CD14-positive monocyte (primary cell): ENCODE measurements around the gene CNTNAP2. TPM values are rescaled to one million over a fixed set of nuclear protein-coding genes. Genes with fewer than 3 reads are reported as not detected.
A peak's percentile ranks its signal among the peaks of the same experiment; 100 is the strongest.

ENCODE experiments used
- DNase-seq, 3 donors: peaks; one replicate each; pipeline ENCODE4 v3.0.0-alpha.2; 2011 to 2022
- H2AFZ ChIP-seq: 2 replicates; pipeline ENCODE4 v1.6.0; 2012; ENCODE audit warnings: mild to moderate bottlenecking, low read depth, low read length, inconsistent platforms; ENCODE audit not compliant: insufficient read depth, poor library complexity, severe bottlenecking
- H3K27ac ChIP-seq, 2 donors: 1 replicate in 1 of 2; 2 replicates in 1 of 2; pipeline ENCODE4 v1.5.1; 2012 to 2013; ENCODE audit warnings: low read length in 2 of 2, control low read depth in 1 of 2, inconsistent platforms in 1 of 2, low read depth in 1 of 2, mild to moderate bottlenecking in 1 of 2
- H3K27me3 ChIP-seq, 2 donors: one replicate each; pipeline versions ENCODE4 v1.6.0 to v1.6.1; 2011 to 2013; ENCODE audit warnings: low read length in 2 of 2; ENCODE audit not compliant: control insufficient read depth in 2 of 2, insufficient read depth in 2 of 2
- H3K36me3 ChIP-seq, 2 donors: replicated peaks in 1 of 2; 1 replicate in 1 of 2; 2 replicates in 1 of 2; pipeline versions ENCODE4 v1.5.1 to v1.6.1; 2012 to 2013; ENCODE audit warnings: low read length in 2 of 2, control low read depth in 1 of 2, inconsistent platforms in 1 of 2, mild to moderate bottlenecking in 1 of 2; ENCODE audit not compliant: insufficient read depth in 2 of 2, control insufficient read depth in 1 of 2
- H3K4me1 ChIP-seq, 2 donors: 1 replicate in 1 of 2; 2 replicates in 1 of 2; pipeline versions ENCODE4 v1.5.1 to v1.6.1; 2012 to 2013; ENCODE audit warnings: low read length in 2 of 2, control low read depth in 1 of 2, inconsistent platforms in 1 of 2, mild to moderate bottlenecking in 1 of 2, moderate library complexity in 1 of 2; ENCODE audit not compliant: insufficient read depth in 2 of 2, control insufficient read depth in 1 of 2
- H3K4me2 ChIP-seq: replicated peaks from 2 replicates; pipeline ENCODE3; 2012; ENCODE audit warnings: low read length, moderate library complexity, mild to moderate bottlenecking; ENCODE audit not compliant: poor library complexity, severe bottlenecking; ENCODE audit errors: extremely low read depth
- H3K4me3 ChIP-seq, 3 experiments: fragments of 200-600 bp in 1 of 3; sonication (generic) in 1 of 3; replicated peaks in 1 of 3; 1 replicate in 2 of 3; 2 replicates in 1 of 3; pipeline ENCODE4 v1.5.1; 2011 to 2013; ENCODE audit warnings: low read length in 3 of 3, mild to moderate bottlenecking in 3 of 3, control low read depth in 2 of 3, low read depth in 2 of 3, inconsistent platforms in 1 of 3, moderate library complexity in 1 of 3
- H3K79me2 ChIP-seq: 2 replicates; pipeline ENCODE4 v1.6.0; 2012; ENCODE audit warnings: mild to moderate bottlenecking, control low read depth, inconsistent platforms, low read length, moderate library complexity; ENCODE audit not compliant: insufficient read depth
- H3K9ac ChIP-seq: 2 replicates; pipeline ENCODE4 v1.6.0; 2017; ENCODE audit warnings: low read length, mild to moderate bottlenecking; ENCODE audit not compliant: insufficient read depth, poor library complexity, severe bottlenecking
- H3K9me3 ChIP-seq, 2 donors: replicated peaks in 1 of 2; 1 replicate in 1 of 2; 2 replicates in 1 of 2; pipeline versions ENCODE4 v1.5.1 to v1.6.1; 2012 to 2013; ENCODE audit warnings: low read length in 2 of 2, control low read depth in 1 of 2; ENCODE audit not compliant: control insufficient read depth in 1 of 2, insufficient read depth in 1 of 2
- H4K20me1 ChIP-seq: 2 replicates; pipeline ENCODE4 v1.6.0; 2012; ENCODE audit warnings: mild to moderate bottlenecking, low read length, control low read depth, moderate library complexity; ENCODE audit not compliant: insufficient read depth
- H3K27ac Mint-ChIP-seq, 7 donors: one replicate each; pipeline ENCODE4 v1.8.0; 2020; ENCODE audit warnings: mild to moderate bottlenecking in 7 of 7, mixed read lengths in 7 of 7, moderate library complexity in 6 of 7, inconsistent platforms in 2 of 7
- H3K27me3 Mint-ChIP-seq, 3 donors: one replicate each; pipeline ENCODE4 v1.8.0; 2021 to 2022; ENCODE audit warnings: low read depth in 3 of 3, mild to moderate bottlenecking in 3 of 3, mixed read lengths in 3 of 3, moderate library complexity in 3 of 3, inconsistent platforms in 1 of 3
- H3K36me3 Mint-ChIP-seq, 2 donors: one replicate each; pipeline ENCODE4 v1.8.0; 2020; ENCODE audit warnings: mixed read lengths in 2 of 2, inconsistent platforms in 1 of 2, mild to moderate bottlenecking in 1 of 2
- H3K4me1 Mint-ChIP-seq: one replicate; pipeline ENCODE4 v1.8.0; 2020; ENCODE audit warnings: mild to moderate bottlenecking, mixed read lengths
- H3K4me3 Mint-ChIP-seq, 2 donors: one replicate each; pipeline ENCODE4 v1.8.0; 2020; ENCODE audit warnings: mild to moderate bottlenecking in 2 of 2, mixed read lengths in 2 of 2, moderate library complexity in 1 of 2
- H3K9me3 Mint-ChIP-seq, 7 donors: one replicate each; pipeline ENCODE4 v1.8.0; 2020 to 2022; ENCODE audit warnings: mixed read lengths in 7 of 7, mild to moderate bottlenecking in 6 of 7, moderate library complexity in 6 of 7, inconsistent platforms in 2 of 7
- CTCF ChIP-seq: fragments of 200-600 bp; IDR thresholded peaks from one replicate; pipeline ENCODE4 v1.8.0; 2022; ENCODE audit warnings: antibody characterized with exemption, mild to moderate bottlenecking
- WGBS: methylation state at CpG from one replicate; pipeline ENCODE4 v1.1.5; 2013; ENCODE audit warnings: missing lambda C conversion rate; ENCODE audit not compliant: insufficient coverage; 5-methylcytosine and 5-hydroxymethylcytosine counted together
- intact Hi-C, 2 donors: fragments of 100-400 bp; cut with micrococcal nuclease; formaldehyde crosslinking; loops; one replicate each; pipeline versions ENCODE4 v1.15.0 to v1.15.1; 2023
- polyA plus RNA-seq, 3 donors: library from polyadenylated mRNA; depleted of rRNA in 1 of 3; unstranded in 2 of 3; stranded (reverse) in 1 of 3; fragments of 300-500 nt in 2 of 3; fragments of >200 nt in 1 of 3; fragmentation: Illumina TruSeq in 2 of 3; gene quantifications; 1 replicate in 2 of 3; 2 replicates in 1 of 3; pipeline ENCODE4 v1.2.3, GENCODE V29; 2012 to 2021

Gene CNTNAP2
- polyA plus RNA-seq, 3 donors, result 0.01 TPM; not detected in 2

- Histone ChIP-seq H3K27me3 (no peaks in the 10 kb centered on the region), H3K79me2 (no peaks in the 10 kb centered on the region), H3K9me3 (no peaks in the 10 kb centered on the region), H2AFZ (no peak overlapping the region), H3K36me3 (no peaks in the 10 kb centered on the region), H3K4me3 (no peak overlapping the region), H3K4me1 (no peaks in the 10 kb centered on the region), H3K4me2 (no peak overlapping the region), H3K9ac (no peak overlapping the region), H4K20me1 (no peaks in the 10 kb centered on the region), H3K27ac (no peak overlapping the region)
- no peaks in the 10 kb centered on the region for H3K36me3 Mint-ChIP-seq
- DNase-seq, result no peak
- intact Hi-C loops, result no loop called here
- H3K27ac Mint-ChIP-seq, result no peak overlapping the region
- no peak for TF ChIP-seq CTCF
- no peaks in the 10 kb centered on the region for H3K4me1 Mint-ChIP-seq
- WGBS, result no CpG with 5 or more reads among the region's 3 CpGs
- H3K4me3 Mint-ChIP-seq, result no peak overlapping the region
- peaks cover 0 to 5% (median 2%) of the 10 kb centered on the region in 7 donors for H3K9me3 Mint-ChIP-seq
- no peaks in the 10 kb centered on the region for H3K27me3 Mint-ChIP-seq
These were observed 778.3 kb downstream of the CNTNAP2 start for GRCh38 chr7:146894927-146895326.

DNA sequence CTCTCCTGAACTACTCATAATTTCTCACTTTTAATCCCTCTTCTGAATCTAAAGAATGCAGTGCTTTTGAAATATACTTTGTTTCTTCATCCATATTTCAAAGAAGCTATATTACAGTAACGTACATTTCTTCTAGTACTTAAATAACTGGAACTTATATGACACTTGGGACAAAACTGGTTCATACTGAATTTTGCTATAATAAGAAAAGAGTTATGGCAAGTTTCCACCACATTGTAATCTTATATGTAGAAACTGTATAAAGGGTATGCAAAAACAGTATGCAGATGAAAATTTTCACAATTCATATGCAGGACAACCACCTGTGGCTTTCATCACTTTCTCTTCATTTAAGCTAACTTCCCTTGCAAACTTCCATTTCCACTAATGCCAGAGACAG is 785.7 kb downstream of the CNTNAP2 start:
- no peak for DNase-seq
- no peaks in the 10 kb centered on the region for H3K27me3 Mint-ChIP-seq
- TF ChIP-seq CTCF, result no peak
- H3K4me1 ChIP-seq, result no peaks in the 10 kb centered on the region
- no peak overlapping the region for H3K4me3 ChIP-seq
- H3K27ac Mint-ChIP-seq, result peak overlapping the region in 1 of 7 donors; percentile 35
- H3K36me3 Mint-ChIP-seq, result no peaks in the 10 kb centered on the region
- peaks cover 5 to 27% (median 13%) of the 10 kb centered on the region in 7 donors for H3K9me3 Mint-ChIP-seq
- no peak overlapping the region for H2AFZ ChIP-seq
- no peak overlapping the region for H3K9ac ChIP-seq
- no peak overlapping the region for H3K4me3 Mint-ChIP-seq
- H3K9me3 ChIP-seq, result peaks cover 11 to 24% of the 10 kb centered on the region in 2 donors
- H3K79me2 ChIP-seq, result no peaks in the 10 kb centered on the region
- no peak overlapping the region for H3K4me2 ChIP-seq
- no peaks in the 10 kb centered on the region for H3K4me1 Mint-ChIP-seq
- H3K27ac ChIP-seq, result no peak overlapping the region
- no peaks in the 10 kb centered on the region for H4K20me1 ChIP-seq
- intact Hi-C loops, result no loop called here
- H3K27me3 ChIP-seq, result no peaks in the 10 kb centered on the region
- no CpG with 5 or more reads among the region's 1 CpG for WGBS
- H3K36me3 ChIP-seq, result no peaks in the 10 kb centered on the region
